CD14-positive monocyte (primary cell): ENCODE results near the gene SEPTIN7. TPM values are rescaled to one million over a fixed set of nuclear protein-coding genes. Genes with fewer than 3 reads are reported as not detected.

Experiments used
- DNase-seq, 3 donors: peaks; one replicate each; pipeline ENCODE4 v3.0.0-alpha.2; 2011 to 2022
- H2AFZ ChIP-seq: 2 replicates; pipeline ENCODE4 v1.6.0; 2012; ENCODE audit warnings: mild to moderate bottlenecking, low read depth, low read length, inconsistent platforms; ENCODE audit not compliant: insufficient read depth, poor library complexity, severe bottlenecking
- H3K27ac ChIP-seq, 2 donors: 1 replicate in 1 of 2; 2 replicates in 1 of 2; pipeline ENCODE4 v1.5.1; 2012 to 2013; ENCODE audit warnings: low read length in 2 of 2, control low read depth in 1 of 2, inconsistent platforms in 1 of 2, low read depth in 1 of 2, mild to moderate bottlenecking in 1 of 2
- H3K27me3 ChIP-seq, 2 donors: one replicate each; pipeline versions ENCODE4 v1.6.0 to v1.6.1; 2011 to 2013; ENCODE audit warnings: low read length in 2 of 2; ENCODE audit not compliant: control insufficient read depth in 2 of 2, insufficient read depth in 2 of 2
- H3K36me3 ChIP-seq, 2 donors: replicated peaks in 1 of 2; 1 replicate in 1 of 2; 2 replicates in 1 of 2; pipeline versions ENCODE4 v1.5.1 to v1.6.1; 2012 to 2013; ENCODE audit warnings: low read length in 2 of 2, control low read depth in 1 of 2, inconsistent platforms in 1 of 2, mild to moderate bottlenecking in 1 of 2; ENCODE audit not compliant: insufficient read depth in 2 of 2, control insufficient read depth in 1 of 2
- H3K4me1 ChIP-seq, 2 donors: 1 replicate in 1 of 2; 2 replicates in 1 of 2; pipeline versions ENCODE4 v1.5.1 to v1.6.1; 2012 to 2013; ENCODE audit warnings: low read length in 2 of 2, control low read depth in 1 of 2, inconsistent platforms in 1 of 2, mild to moderate bottlenecking in 1 of 2, moderate library complexity in 1 of 2; ENCODE audit not compliant: insufficient read depth in 2 of 2, control insufficient read depth in 1 of 2
- H3K4me2 ChIP-seq: replicated peaks from 2 replicates; pipeline ENCODE3; 2012; ENCODE audit warnings: low read length, moderate library complexity, mild to moderate bottlenecking; ENCODE audit not compliant: poor library complexity, severe bottlenecking; ENCODE audit errors: extremely low read depth
- H3K4me3 ChIP-seq, 3 experiments: fragments of 200-600 bp in 1 of 3; sonication (generic) in 1 of 3; replicated peaks in 1 of 3; 1 replicate in 2 of 3; 2 replicates in 1 of 3; pipeline ENCODE4 v1.5.1; 2011 to 2013; ENCODE audit warnings: low read length in 3 of 3, mild to moderate bottlenecking in 3 of 3, control low read depth in 2 of 3, low read depth in 2 of 3, inconsistent platforms in 1 of 3, moderate library complexity in 1 of 3
- H3K79me2 ChIP-seq: 2 replicates; pipeline ENCODE4 v1.6.0; 2012; ENCODE audit warnings: mild to moderate bottlenecking, control low read depth, inconsistent platforms, low read length, moderate library complexity; ENCODE audit not compliant: insufficient read depth
- H3K9ac ChIP-seq: 2 replicates; pipeline ENCODE4 v1.6.0; 2017; ENCODE audit warnings: low read length, mild to moderate bottlenecking; ENCODE audit not compliant: insufficient read depth, poor library complexity, severe bottlenecking
- H3K9me3 ChIP-seq, 2 donors: replicated peaks in 1 of 2; 1 replicate in 1 of 2; 2 replicates in 1 of 2; pipeline versions ENCODE4 v1.5.1 to v1.6.1; 2012 to 2013; ENCODE audit warnings: low read length in 2 of 2, control low read depth in 1 of 2; ENCODE audit not compliant: control insufficient read depth in 1 of 2, insufficient read depth in 1 of 2
- H4K20me1 ChIP-seq: 2 replicates; pipeline ENCODE4 v1.6.0; 2012; ENCODE audit warnings: mild to moderate bottlenecking, low read length, control low read depth, moderate library complexity; ENCODE audit not compliant: insufficient read depth
- H3K27ac Mint-ChIP-seq, 7 donors: one replicate each; pipeline ENCODE4 v1.8.0; 2020; ENCODE audit warnings: mild to moderate bottlenecking in 7 of 7, mixed read lengths in 7 of 7, moderate library complexity in 6 of 7, inconsistent platforms in 2 of 7
- H3K27me3 Mint-ChIP-seq, 3 donors: one replicate each; pipeline ENCODE4 v1.8.0; 2021 to 2022; ENCODE audit warnings: low read depth in 3 of 3, mild to moderate bottlenecking in 3 of 3, mixed read lengths in 3 of 3, moderate library complexity in 3 of 3, inconsistent platforms in 1 of 3
- H3K36me3 Mint-ChIP-seq, 2 donors: one replicate each; pipeline ENCODE4 v1.8.0; 2020; ENCODE audit warnings: mixed read lengths in 2 of 2, inconsistent platforms in 1 of 2, mild to moderate bottlenecking in 1 of 2
- H3K4me1 Mint-ChIP-seq: one replicate; pipeline ENCODE4 v1.8.0; 2020; ENCODE audit warnings: mild to moderate bottlenecking, mixed read lengths
- H3K4me3 Mint-ChIP-seq, 2 donors: one replicate each; pipeline ENCODE4 v1.8.0; 2020; ENCODE audit warnings: mild to moderate bottlenecking in 2 of 2, mixed read lengths in 2 of 2, moderate library complexity in 1 of 2
- H3K9me3 Mint-ChIP-seq, 7 donors: one replicate each; pipeline ENCODE4 v1.8.0; 2020 to 2022; ENCODE audit warnings: mixed read lengths in 7 of 7, mild to moderate bottlenecking in 6 of 7, moderate library complexity in 6 of 7, inconsistent platforms in 2 of 7
- WGBS: methylation state at CpG from one replicate; pipeline ENCODE4 v1.1.5; 2013; ENCODE audit warnings: missing lambda C conversion rate; ENCODE audit not compliant: insufficient coverage; 5-methylcytosine and 5-hydroxymethylcytosine counted together
- intact Hi-C, 2 donors: fragments of 100-400 bp; cut with micrococcal nuclease; formaldehyde crosslinking; loops; one replicate each; pipeline versions ENCODE4 v1.15.0 to v1.15.1; 2023
- polyA plus RNA-seq, 3 donors: library from polyadenylated mRNA; depleted of rRNA in 1 of 3; unstranded in 2 of 3; stranded (reverse) in 1 of 3; fragments of 300-500 nt in 2 of 3; fragments of >200 nt in 1 of 3; fragmentation: Illumina TruSeq in 2 of 3; gene quantifications; 1 replicate in 2 of 3; 2 replicates in 1 of 3; pipeline ENCODE4 v1.2.3, GENCODE V29; 2012 to 2021
- TF ChIP-seq, protein P1 (sequence below): fragments of 200-600 bp; IDR thresholded peaks from one replicate; pipeline ENCODE4 v1.8.0; 2022; ENCODE audit warnings: antibody characterized with exemption, mild to moderate bottlenecking

Gene SEPTIN7
- polyA plus RNA-seq, 3 donors: 60.9 to 322 (median 224) TPM

DNA sequence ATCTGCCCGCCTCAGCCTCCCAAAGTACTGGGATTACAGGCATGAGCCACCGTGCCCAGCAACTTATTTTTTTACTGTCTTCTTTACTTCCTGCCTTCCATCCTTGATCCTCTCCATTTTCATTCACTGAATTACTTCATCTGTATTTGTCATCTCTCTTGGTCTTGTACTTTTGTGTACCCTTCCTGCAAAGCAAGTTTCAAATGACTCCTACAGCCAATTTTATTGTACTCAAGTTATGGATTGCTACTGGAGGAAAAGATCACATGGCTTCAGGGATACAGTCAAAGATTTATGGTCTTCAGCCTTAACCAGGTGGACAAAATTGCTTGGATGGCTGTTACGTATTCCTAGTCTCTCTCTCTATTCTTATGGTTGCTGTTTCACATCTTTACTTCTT is 22.6 kb downstream of the SEPTIN7 start:
- H3K4me2 ChIP-seq: no peak overlapping the region
- intact Hi-C loops: no loop called here
- H4K20me1 ChIP-seq: peaks cover 100% of the 10 kb centered on the region
- Mint-ChIP-seq H3K27me3 (peaks cover 0 to 2% (median 0%) of the 10 kb centered on the region in 3 donors), H3K4me3 (no peak overlapping the region), H3K27ac (peak overlapping the region in 2 of 7 donors; percentile 20 to 31), H3K9me3 (peaks cover 4 to 12% (median 9%) of the 10 kb centered on the region in 7 donors), H3K36me3 (peaks cover 6 to 8% of the 10 kb centered on the region in 2 donors), H3K4me1 (peaks cover 21% of the 10 kb centered on the region)
- H3K9me3 ChIP-seq: peaks cover 2 to 6% of the 10 kb centered on the region in 2 donors
- H3K27me3 ChIP-seq: no peaks in the 10 kb centered on the region
- no peaks in the 10 kb centered on the region for H3K4me1 ChIP-seq
- no peak overlapping the region for H3K4me3 ChIP-seq
- H3K36me3 ChIP-seq: no peaks in the 10 kb centered on the region
- H3K79me2 ChIP-seq: peaks cover 100% of the 10 kb centered on the region
- H2AFZ ChIP-seq: no peak overlapping the region
- H3K9ac ChIP-seq: no peak overlapping the region
- 80% methylated on average over 1 of the region's 3 CpGs for WGBS
- TF ChIP-seq, protein P1, sequence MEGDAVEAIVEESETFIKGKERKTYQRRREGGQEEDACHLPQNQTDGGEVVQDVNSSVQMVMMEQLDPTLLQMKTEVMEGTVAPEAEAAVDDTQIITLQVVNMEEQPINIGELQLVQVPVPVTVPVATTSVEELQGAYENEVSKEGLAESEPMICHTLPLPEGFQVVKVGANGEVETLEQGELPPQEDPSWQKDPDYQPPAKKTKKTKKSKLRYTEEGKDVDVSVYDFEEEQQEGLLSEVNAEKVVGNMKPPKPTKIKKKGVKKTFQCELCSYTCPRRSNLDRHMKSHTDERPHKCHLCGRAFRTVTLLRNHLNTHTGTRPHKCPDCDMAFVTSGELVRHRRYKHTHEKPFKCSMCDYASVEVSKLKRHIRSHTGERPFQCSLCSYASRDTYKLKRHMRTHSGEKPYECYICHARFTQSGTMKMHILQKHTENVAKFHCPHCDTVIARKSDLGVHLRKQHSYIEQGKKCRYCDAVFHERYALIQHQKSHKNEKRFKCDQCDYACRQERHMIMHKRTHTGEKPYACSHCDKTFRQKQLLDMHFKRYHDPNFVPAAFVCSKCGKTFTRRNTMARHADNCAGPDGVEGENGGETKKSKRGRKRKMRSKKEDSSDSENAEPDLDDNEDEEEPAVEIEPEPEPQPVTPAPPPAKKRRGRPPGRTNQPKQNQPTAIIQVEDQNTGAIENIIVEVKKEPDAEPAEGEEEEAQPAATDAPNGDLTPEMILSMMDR: no peak
- no peak overlapping the region for H3K27ac ChIP-seq
- no peak for DNase-seq

DNA sequence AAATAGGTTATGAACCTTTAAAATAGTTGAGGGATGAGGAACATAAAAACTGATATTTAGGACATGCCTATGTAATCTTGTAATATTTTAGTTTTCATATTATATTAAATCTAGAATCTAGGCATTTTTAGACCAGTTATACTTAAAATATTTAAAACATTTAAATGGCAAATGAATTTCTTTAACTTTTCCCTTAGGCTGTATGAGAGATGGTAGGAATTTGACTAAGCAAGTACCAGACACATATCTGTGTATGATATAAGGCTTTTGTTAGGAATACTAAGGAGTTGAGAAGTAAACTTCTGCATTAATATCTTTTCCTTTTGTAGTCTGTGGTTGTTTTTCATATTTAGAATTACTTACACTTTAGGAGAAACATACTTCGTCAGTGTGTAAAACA is 25.1 kb downstream of the SEPTIN7 start:
- Mint-ChIP-seq H3K36me3 (peaks cover 4 to 10% of the 10 kb centered on the region in 2 donors), H3K4me1 (peaks cover 21% of the 10 kb centered on the region), H3K9me3 (peaks cover 0 to 2% (median 0%) of the 10 kb centered on the region in 7 donors), H3K4me3 (no peak overlapping the region), H3K27me3 (peaks cover 0 to 2% (median 0%) of the 10 kb centered on the region in 3 donors), H3K27ac (no peak overlapping the region)
- Histone ChIP-seq H2AFZ (no peak overlapping the region), H3K9ac (no peak overlapping the region), H3K9me3 (no peaks in the 10 kb centered on the region), H3K79me2 (peaks cover 100% of the 10 kb centered on the region), H3K27ac (no peak overlapping the region), H3K4me2 (no peak overlapping the region), H3K27me3 (no peaks in the 10 kb centered on the region), H3K4me1 (no peaks in the 10 kb centered on the region), H3K36me3 (no peaks in the 10 kb centered on the region), H4K20me1 (peaks cover 100% of the 10 kb centered on the region), H3K4me3 (no peak overlapping the region)
- TF ChIP-seq, protein P1: no peak
- DNase-seq: no peak
- intact Hi-C loops: no loop called here
- no CpG with 5 or more reads among the region's 1 CpG for WGBS
